SH-SY5Y (cell line): ENCODE measurements around the gene TMEM132A.

ENCODE experiments used
- GATA2 ChIP-seq: IDR thresholded peaks from 2 replicates; pipeline ENCODE4 v1.6.1; 2011; ENCODE audit warnings: mild to moderate bottlenecking, low read depth, low read length
- GATA3 ChIP-seq: IDR thresholded peaks from 2 replicates; pipeline ENCODE4 v1.6.1; 2011; ENCODE audit warnings: low read depth, mild to moderate bottlenecking, low read length, moderate library complexity

DNA sequence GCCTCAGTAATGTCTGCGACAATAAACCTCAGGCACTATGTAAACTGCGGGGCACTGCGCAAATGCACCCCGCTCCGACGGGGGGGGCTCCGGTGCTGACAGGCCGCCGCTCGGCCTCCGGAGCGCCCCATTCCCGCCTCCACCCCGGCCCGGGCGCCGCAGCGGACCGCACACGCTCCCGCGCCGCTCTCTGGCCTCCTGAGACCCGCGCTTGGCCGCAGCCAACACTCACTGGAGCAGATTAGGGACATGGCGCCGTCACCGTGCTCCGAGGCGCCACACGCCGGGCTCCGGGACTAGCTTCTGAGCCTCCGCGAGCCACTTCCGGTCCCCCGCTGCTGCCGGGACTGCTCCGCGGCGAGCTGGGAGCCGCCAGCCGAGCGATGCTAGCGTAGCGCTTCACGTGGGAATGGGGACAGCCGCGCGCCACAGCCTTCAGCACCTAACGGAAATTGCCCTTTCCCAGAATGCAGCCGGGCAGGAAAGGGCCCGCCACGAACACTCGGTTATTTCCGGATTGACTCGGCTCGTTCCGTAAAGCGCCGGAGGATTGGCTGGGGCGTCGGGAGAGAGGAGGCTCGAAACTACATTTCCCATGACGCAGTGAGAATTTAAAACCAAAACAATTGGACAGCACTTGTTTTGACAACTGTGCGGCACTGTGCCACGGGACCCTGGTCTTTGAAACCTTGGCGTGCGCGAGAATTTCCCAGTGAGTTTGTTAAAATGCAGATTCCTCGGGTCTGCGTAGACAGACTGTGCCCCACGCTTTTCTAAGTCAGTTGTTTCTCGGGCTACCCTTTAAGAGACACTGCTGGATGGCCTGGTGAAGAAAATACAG, 17.9 kb upstream of the TMEM132A start, which contains the start of gene PRPF19:
- TF ChIP-seq GATA2 = no peak
- no peak for TF ChIP-seq GATA3
